Thyroid gland (tissue), 4 donors: ENCODE measurements around the gene ZNF407. TPM values are rescaled to one million over a fixed set of nuclear protein-coding genes. Genes with fewer than 3 reads are reported as not detected.

ENCODE experiments used
- DNase-seq, 2 donors: peaks; one replicate each; pipeline ENCODE4 v3.0.0-alpha.2; 2019
- H3K27ac ChIP-seq, 3 donors: fragments of 200-600 bp; sonication (generic); 1 replicate in 2 of 3; 2 replicates in 1 of 3; pipeline ENCODE4 v1.5.1; 2016 to 2019; ENCODE audit warnings: mild to moderate bottlenecking in 1 of 3, moderate library complexity in 1 of 3
- H3K27me3 ChIP-seq: fragments of 200-600 bp; sonication (generic); one replicate; pipeline ENCODE4 v1.5.1; 2019
- H3K36me3 ChIP-seq, 2 donors: fragments of 200-600 bp; sonication (generic); one replicate each; pipeline ENCODE4 v1.5.1; 2016 to 2019
- H3K4me1 ChIP-seq, 2 donors: fragments of 200-600 bp; sonication (generic); one replicate each; pipeline ENCODE4 v1.5.1; 2017 to 2019
- H3K4me3 ChIP-seq, 3 donors: fragments of 200-600 bp; sonication (generic); replicated peaks in 1 of 3; 1 replicate in 2 of 3; 2 replicates in 1 of 3; pipeline ENCODE4 v1.5.1; 2016; ENCODE audit warnings: mild to moderate bottlenecking in 1 of 3
- H3K9me3 ChIP-seq: fragments of 200-600 bp; sonication (generic); one replicate; pipeline ENCODE4 v1.5.1; 2017
- CTCF ChIP-seq, 6 experiments: fragments of 200-600 bp in 3 of 6; fragments of 450-650 bp in 3 of 6; sonication (generic) in 3 of 6; IDR thresholded peaks; one replicate each; pipeline ENCODE4 v1.5.1; 2016 to 2019; ENCODE audit warnings: antibody characterized with exemption in 6 of 6, mild to moderate bottlenecking in 2 of 6, inconsistent platforms in 1 of 6, moderate library complexity in 1 of 6
- POLR2A ChIP-seq, 2 donors: fragments of 450-650 bp; IDR thresholded peaks; one replicate each; pipeline ENCODE4 v1.6.1; 2017; ENCODE audit warnings: antibody characterized with exemption in 2 of 2, mild to moderate bottlenecking in 2 of 2, moderate library complexity in 1 of 2
- WGBS, 2 donors: methylation state at CpG; one replicate each; pipeline ENCODE4 v1.1.5; 2017; 5-methylcytosine and 5-hydroxymethylcytosine counted together
- intact Hi-C: fragments of 100-400 bp; cut with DNase I; formaldehyde crosslinking; loops from one replicate; pipeline ENCODE4 v1.15.1; 2023
- total RNA-seq, 4 donors: library from RNA; depleted of rRNA; stranded (reverse); fragments of >200 nt; gene quantifications; one replicate each; pipeline ENCODE4 v1.2.3, GENCODE V29; 2016

ZNF407 gene
- total RNA-seq, 4 donors from 2014 or later, result 20.2 to 40.0 (median 26.4) TPM

- WGBS, 2 donors, result 91 to 92% methylated on average over 5 of the region's 5 CpGs
- intact Hi-C loops, result no loop called here
- Histone ChIP-seq H3K4me3 (no peak overlapping the region), H3K27me3 (no peaks in the 10 kb centered on the region), H3K27ac (no peak overlapping the region), H3K36me3 (no peaks in the 10 kb centered on the region), H3K9me3 (no peaks in the 10 kb centered on the region), H3K4me1 (no peaks in the 10 kb centered on the region)
- TF ChIP-seq CTCF (IDR thresholded peaks at IDR 0.05) (no peak), POLR2A (IDR thresholded peaks at IDR 0.05) (no peak)
- no peak for DNase-seq
Observed at GRCh38 chr18:74774486-74774885, 176.8 kb downstream of the ZNF407 start.

- 87 to 88% methylated on average over 3 of the region's 3 CpGs for WGBS, 2 donors
- DNase-seq, result no peak
- intact Hi-C loops, result no loop called here
Observed at GRCh38 chr18:74775239-74775638, 177.6 kb downstream of the ZNF407 start.

GRCh38 chr18:74778191-74778847, 180.6 kb downstream of the ZNF407 start:
- H3K27me3 ChIP-seq, result no peaks in the 10 kb centered on the region
- H3K9me3 ChIP-seq, result no peaks in the 10 kb centered on the region
- H3K4me1 ChIP-seq, result no peaks in the 10 kb centered on the region
- H3K36me3 ChIP-seq, result no peaks in the 10 kb centered on the region
- H3K4me3 ChIP-seq, result no peak overlapping the region
- H3K27ac ChIP-seq, result no peak overlapping the region
- TF ChIP-seq CTCF (IDR thresholded peaks at IDR 0.05) (no peak), POLR2A (IDR thresholded peaks at IDR 0.05) (no peak)
- intact Hi-C loops, result no loop called here
- no peak for DNase-seq
- WGBS, 2 donors, result 86 to 88% methylated on average over 6 of the region's 6 CpGs

More at GRCh38 chr18:74775239-74775638, 177.6 kb downstream of the ZNF407 start:
- Histone ChIP-seq H3K4me3 (no peak overlapping the region), H3K4me1 (no peaks in the 10 kb centered on the region), H3K9me3 (no peaks in the 10 kb centered on the region), H3K27me3 (no peaks in the 10 kb centered on the region), H3K36me3 (no peaks in the 10 kb centered on the region), H3K27ac (no peak overlapping the region)
- TF ChIP-seq CTCF (IDR thresholded peaks at IDR 0.05) (no peak), POLR2A (IDR thresholded peaks at IDR 0.05) (no peak)

GRCh38 chr18:74784752-74785151, 187.1 kb downstream of the ZNF407 start:
- TF ChIP-seq CTCF (IDR thresholded peaks at IDR 0.05), result no peak
- no peak for TF ChIP-seq POLR2A (IDR thresholded peaks at IDR 0.05)
- no peak for DNase-seq
- no peak overlapping the region for H3K4me3 ChIP-seq
- H3K4me1 ChIP-seq, result peaks cover 0 to 6% of the 10 kb centered on the region in 2 donors
- WGBS, 2 donors, result 88 to 89% methylated on average over 6 of the region's 6 CpGs
- intact Hi-C loops, result no loop called here
- H3K27ac ChIP-seq, result no peak overlapping the region
- no peaks in the 10 kb centered on the region for H3K36me3 ChIP-seq
- H3K27me3 ChIP-seq, result no peaks in the 10 kb centered on the region
- H3K9me3 ChIP-seq, result no peaks in the 10 kb centered on the region

GRCh38 chr18:74785632-74786031, 188.0 kb downstream of the ZNF407 start:
- no peaks in the 10 kb centered on the region for H3K27me3 ChIP-seq
- no peaks in the 10 kb centered on the region for H3K36me3 ChIP-seq
- peaks cover 0 to 6% of the 10 kb centered on the region in 2 donors for H3K4me1 ChIP-seq
- intact Hi-C loops, result no loop called here
- H3K9me3 ChIP-seq, result no peaks in the 10 kb centered on the region
- DNase-seq, result no peak
- WGBS, 2 donors, result 97 to 98% methylated on average over 6 of the region's 6 CpGs
- no peak overlapping the region for H3K27ac ChIP-seq
- TF ChIP-seq CTCF (IDR thresholded peaks at IDR 0.05) (no peak), POLR2A (IDR thresholded peaks at IDR 0.05) (no peak)
- no peak overlapping the region for H3K4me3 ChIP-seq
